A549 (cell line): ENCODE measurements around the gene TTC28. TPM values are rescaled to one million over a fixed set of nuclear protein-coding genes. Genes with fewer than 3 reads are reported as not detected.

Source experiments
- ATAC-seq, 2 experiments: fragments of 200-7000 bp in 1 of 2; fragments of >200 bp in 1 of 2; cut with Nextera tagmentation in 1 of 2; cut with Tn5 transposase in 1 of 2; 3 replicates each; pipeline versions ENCODE4 v1.8.0 to v1.9.1; 2018 to 2020; ENCODE audit warnings: mild to moderate bottlenecking in 1 of 2, moderate library complexity in 1 of 2
- CTCF ChIA-PET: fragments of 300-600 bp; sonication (Branson Sonifier 250); formaldehyde crosslinking; extraction: SDS; loops from one replicate; lab custom pipeline; 2021; ENCODE audit warnings: antibody characterized with exemption, inconsistent platforms; lab: Yijun Ruan, JAX
- POLR2A ChIA-PET: fragments of 350-600 bp; formaldehyde crosslinking; extraction: SDS; loops from one replicate; lab custom pipeline; 2021; ENCODE audit warnings: antibody characterized with exemption, inconsistent platforms; lab: Yijun Ruan, JAX
- DNase-seq, 2 experiments: peaks; one replicate each; pipeline versions ENCODE4 v3.0.0 to v3.0.0-alpha.2; 2011 to 2016; ENCODE audit warnings: low read depth in 1 of 2, low spot score in 1 of 2
- FAIRE-seq: peaks from 2 replicates; lab custom pipeline; 2011; peaks lifted over from hg19 to GRCh38; lab: Jason Lieb, UNC
- H3K27ac ChIP-seq, 2 experiments: fragments of >200 bp; sonication (Bioruptor Twin); formaldehyde crosslinking; 3 replicates each; pipeline ENCODE4 v1.5.1; 2016 to 2017
- H3K4me1 ChIP-seq: fragments of >200 bp; sonication (Bioruptor Twin); formaldehyde crosslinking; 3 replicates; pipeline ENCODE4 v1.6.1; 2016
- H3K4me2 ChIP-seq: fragments of >200 bp; sonication (Bioruptor Twin); formaldehyde crosslinking; 3 replicates; pipeline ENCODE4 v1.6.1; 2016
- H3K4me3 ChIP-seq: fragments of >200 bp; sonication (Bioruptor Twin); formaldehyde crosslinking; 3 replicates; pipeline ENCODE4 v1.5.1; 2016
- H3K9me3 ChIP-seq: fragments of >200 bp; sonication (Bioruptor Twin); formaldehyde crosslinking; 3 replicates; pipeline ENCODE4 v1.6.1; 2016
- BHLHE40 ChIP-seq: IDR thresholded peaks from 2 replicates; pipeline ENCODE4 v1.6.1; 2012; ENCODE audit warnings: low read depth, low read length, inconsistent platforms
- CHD4 ChIP-seq: fragments of 200-600 bp; sonication (generic); IDR thresholded peaks from 2 replicates; pipeline ENCODE4 v1.6.1; 2016; ENCODE audit warnings: antibody characterized with exemption, mild to moderate bottlenecking, borderline replicate concordance
- CTCF ChIP-seq: fragments of >200 bp; sonication (Bioruptor Twin); formaldehyde crosslinking; IDR thresholded peaks from 3 replicates; pipeline ENCODE4 v1.5.1; 2016
- FOXS1 ChIP-seq: fragments of 250-450 bp; sonication (Bioruptor Pico); IDR thresholded peaks from 2 replicates; pipeline ENCODE4 v1.5.0; 2020; ENCODE audit warnings: mild to moderate bottlenecking, moderate library complexity
- HOXA7 ChIP-seq: fragments of 250-450 bp; sonication (Bioruptor Pico); IDR thresholded peaks from 2 replicates; pipeline ENCODE4 v1.5.0; 2020; ENCODE audit warnings: mild to moderate bottlenecking, moderate library complexity
- KDM1A ChIP-seq: fragments of 200-600 bp; sonication (generic); IDR thresholded peaks from 2 replicates; pipeline ENCODE4 v1.6.1; 2016; ENCODE audit warnings: low read depth, mild to moderate bottlenecking
- KDM5A ChIP-seq: fragments of 200-600 bp; sonication (generic); IDR thresholded peaks from 2 replicates; pipeline ENCODE4 v1.6.1; 2016; ENCODE audit warnings: antibody characterized with exemption, mild to moderate bottlenecking
- MAFK ChIP-seq: fragments of 450-650 bp; IDR thresholded peaks from 2 replicates; pipeline ENCODE4 v1.6.1; 2014; ENCODE audit not compliant: partially characterized antibody
- MYC ChIP-seq: IDR thresholded peaks from 2 replicates; pipeline ENCODE4 v1.6.1; 2012; ENCODE audit warnings: mild to moderate bottlenecking, inconsistent platforms, low read length, improper control_type of control experiment, borderline replicate concordance
- NFE2L2 ChIP-seq: fragments of 150-350 bp; conservative IDR thresholded peaks from 2 replicates; pipeline ENCODE4 v1.6.1; 2014; ENCODE audit warnings: low read length
- RCOR1 ChIP-seq: fragments of 150-350 bp; IDR thresholded peaks from 2 replicates; pipeline ENCODE4 v1.6.1; 2014; ENCODE audit warnings: antibody characterized with exemption, low read length, low read depth
- RFX5 ChIP-seq: fragments of 450-650 bp; IDR thresholded peaks from 2 replicates; pipeline ENCODE4 v1.7.1; 2014; ENCODE audit warnings: antibody characterized with exemption, mild to moderate bottlenecking, moderate library complexity
- RNF2 ChIP-seq: fragments of 200-600 bp; sonication (generic); IDR thresholded peaks from 2 replicates; pipeline ENCODE4 v1.6.1; 2016; ENCODE audit warnings: low read depth, mild to moderate bottlenecking, antibody characterized with exemption, moderate library complexity, borderline replicate concordance
- ZFP36 ChIP-seq: fragments of 450-650 bp; IDR thresholded peaks from 2 replicates; pipeline ENCODE4 v1.6.1; 2014; ENCODE audit warnings: borderline replicate concordance; ENCODE audit not compliant: partially characterized antibody
- WGBS: methylation state at CpG from one replicate; pipeline ENCODE4 v1.1.6; 2017; ENCODE audit errors: missing lambda C conversion rate; 5-methylcytosine and 5-hydroxymethylcytosine counted together
- polyA plus RNA-seq, 4 experiments: library from polyadenylated mRNA; depleted of rRNA in 3 of 4; stranded (reverse); fragments of >200 nt; fragmentation: RNase III in 1 of 4; extraction: RNeasy Plus Mini Kit Qiagen cat#74134 plus additional on column Dnase treatment in 1 of 4; gene quantifications; 2 replicates in 3 of 4; 3 replicates in 1 of 4; pipeline ENCODE4 v1.2.3, GENCODE V29; 2011 to 2017
- TF ChIP-seq, protein P1 (sequence below): IDR thresholded peaks from 2 replicates; pipeline ENCODE4 v1.6.1; 2012; ENCODE audit warnings: low read depth, borderline replicate concordance
- TF ChIP-seq, protein P2 (sequence below): fragments of >200 bp; sonication (Bioruptor Twin); formaldehyde crosslinking; IDR thresholded peaks from 2 replicates; pipeline ENCODE4 v1.6.1; 2016

Gene TTC28
- polyA plus RNA-seq, 2 of the 4 experiments (the other 2 are of a cell fraction): 2.6 to 3.8 TPM

GRCh38 chr22:28017859-28018258 is 661.8 kb downstream of the TTC28 start:
- no peak for FAIRE-seq
- ATAC-seq: no peak
- Histone ChIP-seq H3K27ac (no peak overlapping the region), H3K4me1 (peaks cover 8% of the 10 kb centered on the region; the same call in 1 of the 3 replicates), H3K4me2 (no peak overlapping the region), H3K9me3 (no peaks in the 10 kb centered on the region), H3K4me3 (no peak overlapping the region)
- POLR2A ChIA-PET: no interaction called here
- no peak for TF ChIP-seq CTCF
- no peak for TF ChIP-seq RCOR1
- TF ChIP-seq CHD4: no peak
- TF ChIP-seq, protein P1, sequence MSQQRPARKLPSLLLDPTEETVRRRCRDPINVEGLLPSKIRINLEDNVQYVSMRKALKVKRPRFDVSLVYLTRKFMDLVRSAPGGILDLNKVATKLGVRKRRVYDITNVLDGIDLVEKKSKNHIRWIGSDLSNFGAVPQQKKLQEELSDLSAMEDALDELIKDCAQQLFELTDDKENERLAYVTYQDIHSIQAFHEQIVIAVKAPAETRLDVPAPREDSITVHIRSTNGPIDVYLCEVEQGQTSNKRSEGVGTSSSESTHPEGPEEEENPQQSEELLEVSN: no peak
- no peak for TF ChIP-seq ZFP36
- TF ChIP-seq RFX5: no peak
- TF ChIP-seq NFE2L2: no peak
- no peak for TF ChIP-seq BHLHE40
- no peak for TF ChIP-seq MAFK
- CTCF ChIA-PET: interaction anchor here (1.6 to 2.2 kb wide), 2 partner anchors 7 to 1227 kb away, joined by 5 to 8 read pairs; no protein-coding TSS in a partner anchor
- 71% methylated on average over 1 of the region's 4 CpGs for WGBS
- DNase-seq: no peak

- FAIRE-seq (no peak), ATAC-seq (no peak), DNase-seq (no peak)
- WGBS: 90% methylated on average over 2 of the region's 2 CpGs
- peaks cover 8% of the 10 kb centered on the region; the same call in 1 of the 3 replicates for H3K4me1 ChIP-seq
- no peak overlapping the region for H3K4me2 ChIP-seq
- H3K9me3 ChIP-seq: no peaks in the 10 kb centered on the region
- ChIA-PET POLR2A (no interaction called here), CTCF (no interaction called here)
- TF ChIP-seq, protein P1: no peak
- TF ChIP-seq, protein P2, sequence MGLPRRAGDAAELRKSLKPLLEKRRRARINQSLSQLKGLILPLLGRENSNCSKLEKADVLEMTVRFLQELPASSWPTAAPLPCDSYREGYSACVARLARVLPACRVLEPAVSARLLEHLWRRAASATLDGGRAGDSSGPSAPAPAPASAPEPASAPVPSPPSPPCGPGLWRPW: no peak
- no peak for TF ChIP-seq CHD4
- TF ChIP-seq HOXA7 (CRISPR knock-in tag): no peak
- no peak for TF ChIP-seq FOXS1 (CRISPR knock-in tag)
- TF ChIP-seq RNF2: no peak
- no peak for TF ChIP-seq NFE2L2
- no peak overlapping the region for H3K4me3 ChIP-seq
- H3K27ac ChIP-seq: no peak overlapping the region
These were observed 662.2 kb downstream of the TTC28 start for GRCh38 chr22:28017558-28017820.

DNA sequence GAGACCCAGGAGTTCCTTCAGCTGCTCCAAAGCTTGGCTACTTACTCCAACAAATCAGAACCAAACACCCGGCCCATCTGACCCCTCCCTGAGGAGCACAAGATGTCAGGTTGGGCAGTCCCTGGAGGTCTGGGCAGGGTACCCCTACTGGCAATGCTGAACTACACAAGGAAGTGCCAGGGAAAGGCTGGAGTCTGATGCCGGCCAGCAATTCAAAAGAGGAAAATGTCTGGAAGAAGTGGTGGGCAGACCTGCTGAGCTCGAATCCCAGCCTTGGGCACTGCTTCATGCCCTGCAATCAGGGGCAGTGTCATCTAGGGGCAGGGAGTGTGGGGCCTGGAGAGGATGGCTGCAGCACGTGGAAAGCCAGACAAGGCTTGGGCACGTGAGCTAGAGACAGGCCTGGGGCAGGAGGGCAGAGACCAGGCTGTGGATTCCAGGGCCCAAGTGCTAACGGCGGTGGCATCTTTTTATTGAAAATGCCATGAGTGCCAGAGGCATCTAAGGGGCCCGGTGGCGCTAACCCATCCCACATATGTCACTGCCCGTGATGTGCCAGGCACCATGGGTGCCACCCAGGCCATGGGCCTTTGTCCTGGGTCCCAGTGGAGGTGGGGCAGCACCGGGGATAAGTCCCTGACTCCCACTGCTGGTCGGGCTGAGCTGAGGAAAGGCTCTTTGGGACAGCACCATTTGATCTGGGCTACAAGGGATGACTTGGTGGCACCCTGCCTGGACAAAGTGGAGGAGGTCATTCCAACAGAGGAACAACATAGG is 662.7 kb downstream of the TTC28 start:
- Histone ChIP-seq H3K4me1 (peaks cover 8% of the 10 kb centered on the region; the same call in 1 of the 3 replicates), H3K4me2 (no peak overlapping the region), H3K4me3 (no peak overlapping the region), H3K27ac (no peak overlapping the region), H3K9me3 (no peaks in the 10 kb centered on the region)
- POLR2A ChIA-PET: no interaction called here
- TF ChIP-seq, protein P1: no peak
- TF ChIP-seq KDM1A: no peak
- TF ChIP-seq MYC: no peak
- no peak for TF ChIP-seq BHLHE40
- no peak for TF ChIP-seq KDM5A
- 88% methylated on average over 11 of the region's 12 CpGs for WGBS
- CTCF ChIA-PET: no interaction called here
- ATAC-seq: no peak
- no peak for FAIRE-seq
- DNase-seq: no peak
